ENCODE data around the gene PTTG1. TPM values are rescaled to one million over a fixed set of nuclear protein-coding genes. Genes with fewer than 3 reads are reported as not detected.

PTTG1 gene
- total and polyA plus RNA-seq, 2 of the 4 experiments (the other 2 are of a cell fraction), result 98.6 to 118 TPM

DNA sequence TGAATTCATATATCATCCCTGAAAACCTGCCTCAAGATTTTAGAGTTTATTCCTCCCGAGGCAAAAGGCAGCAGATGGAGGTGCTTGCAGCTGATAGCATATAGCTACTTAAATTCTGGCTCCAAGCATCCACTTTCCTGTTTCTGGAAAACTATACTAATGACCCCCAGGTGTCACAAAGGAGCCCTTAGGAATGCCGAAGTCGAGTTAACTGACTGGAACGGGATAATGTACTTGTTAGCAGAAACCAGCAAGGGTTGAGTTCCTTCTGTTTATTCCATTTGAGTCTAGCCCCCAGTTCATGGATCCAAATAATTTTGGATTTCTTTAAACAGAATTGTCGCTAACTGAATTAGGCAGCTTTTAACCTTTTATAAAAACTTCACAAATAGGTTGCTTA is 44.5 kb downstream of the PTTG1 start:
- no peak overlapping the region for H3K14ac ChIP-seq (replicated peaks; ENCODE audit: low read depth, low read length)
- H3K4ac ChIP-seq (ENCODE audit: low read depth, low read length), result no peak overlapping the region
- no CpG with 5 or more reads among the region's 5 CpGs for WGBS, 2 experiments (ENCODE audit: extremely low coverage in 2 of 2, insufficient read length in 1 of 2)
- H3K79me1 ChIP-seq (ENCODE audit: low read depth in 1 of 2, low read length in 2 of 2), result no peaks in the 10 kb centered on the region
- H2AFZ ChIP-seq (replicated peaks; ENCODE audit: low read length, poor library complexity), result no peak overlapping the region
- no peak overlapping the region for H3K9ac ChIP-seq (ENCODE audit: low read depth, low read length)
- peak overlapping the region; percentile 16; the same call in 1 of the 2 replicates for H2BK20ac ChIP-seq (ENCODE audit: low read depth, low read length)
- no peaks in the 10 kb centered on the region for H3K27me3 ChIP-seq (ENCODE audit: control insufficient read depth, insufficient read depth, low read length)
- ChIA-PET POLR2A (ENCODE audit: unreplicated experiment) (no interaction called here), CTCF (interaction anchor here (2.3 kb wide), 1 partner anchor 27 kb away, joined by 14 read pairs; no protein-coding TSS in a partner anchor)
- H3K4me1 ChIP-seq (ENCODE audit: control insufficient read depth, insufficient read depth, low read length), result peaks cover 16% of the 10 kb centered on the region
- H4K8ac ChIP-seq (ENCODE audit: low read depth in 2 of 2, low read length in 2 of 2), result no peak overlapping the region
- H3K56ac ChIP-seq (ENCODE audit: extremely low read depth, insufficient read depth, low read length), result no peak overlapping the region
- BruUV-seq (replicated peaks), result no TSS peak
- H3K9me3 ChIP-seq (ENCODE audit: control insufficient read depth, insufficient read depth, low read length), result no peaks in the 10 kb centered on the region
- no peak overlapping the region; the same call in 1 of the 2 replicates for H2BK120ac ChIP-seq (ENCODE audit: low read depth, low read length)
- no peaks in the 10 kb centered on the region for H3K36me3 ChIP-seq (ENCODE audit: control insufficient read depth, insufficient read depth, low read length)
- H3K4me2 ChIP-seq (ENCODE audit: low read depth, low read length), result no peak overlapping the region
- peaks cover 3% of the 10 kb centered on the region; the same call in 1 of the 2 replicates for H3K9me1 ChIP-seq (ENCODE audit: insufficient read depth, low read length)
- dilution Hi-C loops (cut with HindIII; ENCODE audit: low sequenced_read_pairs, unreplicated experiment), result no loop called here
- in situ Hi-C loops (cut with MboI; ENCODE audit: low sequenced_read_pairs), result no loop called here
- no peak overlapping the region for H4K5ac ChIP-seq (ENCODE audit: low read depth, low read length)
- H4K20me1 ChIP-seq (ENCODE audit: insufficient read depth, low read length), result no peaks in the 10 kb centered on the region
- no peak overlapping the region for H3K23ac ChIP-seq (ENCODE audit: low read depth, low read length)
- intact Hi-C loops (cut with micrococcal nuclease), result no loop called here
- no peak overlapping the region for H2AK5ac ChIP-seq (ENCODE audit: low read depth, low read length)
- H2AK9ac ChIP-seq (replicated peaks; ENCODE audit: low read depth, low read length, poor library complexity), result no peak overlapping the region
- H3K27ac ChIP-seq (ENCODE audit: insufficient read depth, low read length), result no peak overlapping the region
- H4K91ac ChIP-seq (ENCODE audit: insufficient read depth, low read depth, low read length), result no peak overlapping the region
- TF ChIP-seq RCOR1 (IDR thresholded peaks at IDR 0.05; ENCODE audit: insufficient replicate concordance, low read length) (no peak), NFE2L2 (IDR thresholded peaks at IDR 0.05; ENCODE audit: low read depth, low read length) (no peak), CHD1 (IDR thresholded peaks at IDR 0.05; ENCODE audit: low read depth, low read length) (no peak), MAZ (IDR thresholded peaks at IDR 0.05; ENCODE audit: borderline replicate concordance, low read depth, low read length) (no peak), CEBPB (IDR thresholded peaks at IDR 0.05; ENCODE audit: low read depth, low read length) (no peak), POLR2A (IDR thresholded peaks at IDR 0.05; ENCODE audit: low read depth, low read length) (no peak), RAD21 (IDR thresholded peaks at IDR 0.05; ENCODE audit: low read length) (no peak), MXI1 (IDR thresholded peaks at IDR 0.05; ENCODE audit: borderline replicate concordance, low read depth, low read length) (no peak), BHLHE40 (IDR thresholded peaks at IDR 0.05; ENCODE audit: low read depth, low read length) (no peak), SMC3 (IDR thresholded peaks at IDR 0.05; ENCODE audit: low read depth, low read length) (no peak), MAFK (IDR thresholded peaks at IDR 0.05; ENCODE audit: low read depth, low read length) (no peak), FOS (IDR thresholded peaks at IDR 0.05; ENCODE audit: low read depth, low read length) (no peak), RFX5 (IDR thresholded peaks at IDR 0.05; ENCODE audit: low read depth, low read length) (no peak)
- TF ChIP-seq, protein P1, sequence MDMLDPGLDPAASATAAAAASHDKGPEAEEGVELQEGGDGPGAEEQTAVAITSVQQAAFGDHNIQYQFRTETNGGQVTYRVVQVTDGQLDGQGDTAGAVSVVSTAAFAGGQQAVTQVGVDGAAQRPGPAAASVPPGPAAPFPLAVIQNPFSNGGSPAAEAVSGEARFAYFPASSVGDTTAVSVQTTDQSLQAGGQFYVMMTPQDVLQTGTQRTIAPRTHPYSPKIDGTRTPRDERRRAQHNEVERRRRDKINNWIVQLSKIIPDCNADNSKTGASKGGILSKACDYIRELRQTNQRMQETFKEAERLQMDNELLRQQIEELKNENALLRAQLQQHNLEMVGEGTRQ (IDR thresholded peaks at IDR 0.05; ENCODE audit: low read depth, low read length), result no peak
- TF ChIP-seq, protein P2, sequence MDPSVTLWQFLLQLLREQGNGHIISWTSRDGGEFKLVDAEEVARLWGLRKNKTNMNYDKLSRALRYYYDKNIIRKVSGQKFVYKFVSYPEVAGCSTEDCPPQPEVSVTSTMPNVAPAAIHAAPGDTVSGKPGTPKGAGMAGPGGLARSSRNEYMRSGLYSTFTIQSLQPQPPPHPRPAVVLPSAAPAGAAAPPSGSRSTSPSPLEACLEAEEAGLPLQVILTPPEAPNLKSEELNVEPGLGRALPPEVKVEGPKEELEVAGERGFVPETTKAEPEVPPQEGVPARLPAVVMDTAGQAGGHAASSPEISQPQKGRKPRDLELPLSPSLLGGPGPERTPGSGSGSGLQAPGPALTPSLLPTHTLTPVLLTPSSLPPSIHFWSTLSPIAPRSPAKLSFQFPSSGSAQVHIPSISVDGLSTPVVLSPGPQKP (IDR thresholded peaks at IDR 0.05; ENCODE audit: borderline replicate concordance, low read depth, low read length), result no peak
- TF ChIP-seq, protein P3, sequence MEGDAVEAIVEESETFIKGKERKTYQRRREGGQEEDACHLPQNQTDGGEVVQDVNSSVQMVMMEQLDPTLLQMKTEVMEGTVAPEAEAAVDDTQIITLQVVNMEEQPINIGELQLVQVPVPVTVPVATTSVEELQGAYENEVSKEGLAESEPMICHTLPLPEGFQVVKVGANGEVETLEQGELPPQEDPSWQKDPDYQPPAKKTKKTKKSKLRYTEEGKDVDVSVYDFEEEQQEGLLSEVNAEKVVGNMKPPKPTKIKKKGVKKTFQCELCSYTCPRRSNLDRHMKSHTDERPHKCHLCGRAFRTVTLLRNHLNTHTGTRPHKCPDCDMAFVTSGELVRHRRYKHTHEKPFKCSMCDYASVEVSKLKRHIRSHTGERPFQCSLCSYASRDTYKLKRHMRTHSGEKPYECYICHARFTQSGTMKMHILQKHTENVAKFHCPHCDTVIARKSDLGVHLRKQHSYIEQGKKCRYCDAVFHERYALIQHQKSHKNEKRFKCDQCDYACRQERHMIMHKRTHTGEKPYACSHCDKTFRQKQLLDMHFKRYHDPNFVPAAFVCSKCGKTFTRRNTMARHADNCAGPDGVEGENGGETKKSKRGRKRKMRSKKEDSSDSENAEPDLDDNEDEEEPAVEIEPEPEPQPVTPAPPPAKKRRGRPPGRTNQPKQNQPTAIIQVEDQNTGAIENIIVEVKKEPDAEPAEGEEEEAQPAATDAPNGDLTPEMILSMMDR (conservative IDR thresholded peaks at IDR 0.05; ENCODE audit: low read depth, low read length), result no peak
- DNase-seq (no peak), ATAC-seq (ENCODE audit: low read depth) (no peak)
- no peak overlapping the region for H2BK5ac ChIP-seq (ENCODE audit: low read depth, low read length, poor library complexity, severe bottlenecking)
- no peak overlapping the region for H3K18ac ChIP-seq (ENCODE audit: low read depth, low read length)
- no peak overlapping the region for H2BK15ac ChIP-seq (ENCODE audit: low read depth, low read length)
- H3K4me3 ChIP-seq (ENCODE audit: insufficient read depth, low read depth, low read length), result no peak overlapping the region

Measured in IMR-90 (cell line).